ENCODE results near the gene DENND4C.
"Not testable (repeated sequence)": the region's sequence is repeated elsewhere in the genome, so short reads cannot be mapped to it uniquely, and the experiment has no call there.

DNA sequence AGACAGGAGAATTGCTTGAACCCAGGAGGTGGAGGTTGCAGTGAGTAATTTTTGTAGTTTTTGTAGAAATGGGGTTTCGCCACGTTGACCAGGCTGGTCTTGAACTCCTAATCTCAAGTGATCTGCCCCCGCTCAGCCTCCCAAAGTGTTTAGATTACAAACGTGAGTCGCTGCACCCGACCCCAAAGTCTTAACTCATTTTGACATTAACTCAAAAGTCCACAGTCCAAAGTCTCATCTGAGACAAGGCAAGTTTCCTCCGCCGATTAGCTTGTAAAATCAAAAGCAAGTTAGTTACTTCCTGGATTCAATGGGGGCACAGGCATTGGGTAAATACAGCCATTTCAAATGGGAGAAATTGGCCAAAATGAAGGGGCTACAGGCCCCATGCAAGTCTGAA lies 19.9 kb downstream of the DENND4C start:
- TF ChIP-seq, protein P1, sequence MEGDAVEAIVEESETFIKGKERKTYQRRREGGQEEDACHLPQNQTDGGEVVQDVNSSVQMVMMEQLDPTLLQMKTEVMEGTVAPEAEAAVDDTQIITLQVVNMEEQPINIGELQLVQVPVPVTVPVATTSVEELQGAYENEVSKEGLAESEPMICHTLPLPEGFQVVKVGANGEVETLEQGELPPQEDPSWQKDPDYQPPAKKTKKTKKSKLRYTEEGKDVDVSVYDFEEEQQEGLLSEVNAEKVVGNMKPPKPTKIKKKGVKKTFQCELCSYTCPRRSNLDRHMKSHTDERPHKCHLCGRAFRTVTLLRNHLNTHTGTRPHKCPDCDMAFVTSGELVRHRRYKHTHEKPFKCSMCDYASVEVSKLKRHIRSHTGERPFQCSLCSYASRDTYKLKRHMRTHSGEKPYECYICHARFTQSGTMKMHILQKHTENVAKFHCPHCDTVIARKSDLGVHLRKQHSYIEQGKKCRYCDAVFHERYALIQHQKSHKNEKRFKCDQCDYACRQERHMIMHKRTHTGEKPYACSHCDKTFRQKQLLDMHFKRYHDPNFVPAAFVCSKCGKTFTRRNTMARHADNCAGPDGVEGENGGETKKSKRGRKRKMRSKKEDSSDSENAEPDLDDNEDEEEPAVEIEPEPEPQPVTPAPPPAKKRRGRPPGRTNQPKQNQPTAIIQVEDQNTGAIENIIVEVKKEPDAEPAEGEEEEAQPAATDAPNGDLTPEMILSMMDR (IDR thresholded peaks at IDR 0.05), result not testable (repeated sequence)
- not testable (repeated sequence) for TF ChIP-seq POLR2A (IDR thresholded peaks at IDR 0.05)
